Endothelial cell of umbilical vein (primary cell): ENCODE data around the gene UQCRC1. TPM values are rescaled to one million over a fixed set of nuclear protein-coding genes. Genes with fewer than 3 reads are reported as not detected.

Source experiments
- BruUV-seq: library from RNA; stranded (reverse); fragments of 400-500 nt; replicated peaks from 2 replicates; lab custom pipeline; 2021; lab: Mats Ljungman, UMichigan
- CTCF ChIA-PET: fragments of 300-600, 350-600 bp; sonication (Branson Sonifier 250); formaldehyde crosslinking; loops from one replicate; lab custom pipeline; 2021; ENCODE audit warnings: antibody characterized with exemption, inconsistent platforms; lab: Charles Lee
- POLR2A ChIA-PET: fragments of 300-600, 350-600 bp; sonication (Branson Sonifier 250); formaldehyde crosslinking; loops from one replicate; lab custom pipeline; 2021; ENCODE audit warnings: antibody characterized with exemption, inconsistent platforms; lab: Charles Lee
- DNase-seq: peaks from one replicate; pipeline ENCODE4 v3.0.0-alpha.2; 2011; ENCODE audit warnings: low read depth, low spot score
- FAIRE-seq: peaks from 2 replicates; lab custom pipeline; 2011; peaks lifted over from hg19 to GRCh38; lab: Jason Lieb, UNC
- H2AFZ ChIP-seq: 2 replicates; pipeline ENCODE4 v1.6.0; 2012; ENCODE audit warnings: low read depth, low read length, control low read depth, inconsistent platforms
- H3K27ac ChIP-seq: 2 replicates; pipeline ENCODE4 v1.5.1; 2011; ENCODE audit warnings: low read depth, mild to moderate bottlenecking, control low read depth, low read length, moderate library complexity; ENCODE audit not compliant: insufficient read depth
- H3K27me3 ChIP-seq, 2 experiments: 2 replicates each; pipeline versions ENCODE4 v1.6.0 to v1.6.1; 2011; ENCODE audit warnings: low read length in 2 of 2, mixed read lengths in 1 of 2; ENCODE audit not compliant: control insufficient read depth in 2 of 2, insufficient read depth in 2 of 2
- H3K36me3 ChIP-seq, 2 experiments: 2 replicates in 1 of 2; 3 replicates in 1 of 2; pipeline ENCODE4 v1.5.1; 2011; ENCODE audit warnings: low read length in 2 of 2, mild to moderate bottlenecking in 1 of 2, moderate library complexity in 1 of 2; ENCODE audit not compliant: control insufficient read depth in 2 of 2, insufficient read depth in 2 of 2; ENCODE audit errors: extremely low read depth in 1 of 2
- H3K4me1 ChIP-seq: 3 replicates; pipeline ENCODE4 v1.5.1; 2011; ENCODE audit warnings: mild to moderate bottlenecking, low read length; ENCODE audit not compliant: control insufficient read depth, insufficient read depth; ENCODE audit errors: extremely low read depth
- H3K4me2 ChIP-seq: 2 replicates; pipeline ENCODE4 v1.6.1; 2011; ENCODE audit warnings: low read length, control low read depth, mixed read lengths; ENCODE audit not compliant: insufficient read depth
- H3K4me3 ChIP-seq, 3 experiments: fragments of 200-600 bp in 1 of 3; sonication (generic), shearing (Covaris generic) in 1 of 3; replicated peaks in 1 of 3; 2 replicates each; pipeline ENCODE4 v1.5.1; 2011 to 2016; ENCODE audit warnings: control low read depth in 3 of 3, low read length in 3 of 3, mild to moderate bottlenecking in 2 of 3, inconsistent platforms in 1 of 3, low read depth in 1 of 3, moderate library complexity in 1 of 3; ENCODE audit not compliant: insufficient read depth in 1 of 3
- H3K79me2 ChIP-seq: 2 replicates; pipeline ENCODE4 v1.6.0; 2012; ENCODE audit warnings: low read length, inconsistent platforms; ENCODE audit not compliant: control insufficient read depth, insufficient read depth
- H3K9ac ChIP-seq: replicated peaks from 2 replicates; pipeline ENCODE3; 2011; ENCODE audit warnings: low read length, control low read depth; ENCODE audit not compliant: insufficient read depth; ENCODE audit errors: extremely low read depth
- H3K9me1 ChIP-seq: replicated peaks from 3 replicates; pipeline ENCODE4 v1.6.0; 2011; ENCODE audit warnings: mild to moderate bottlenecking, low read length; ENCODE audit not compliant: control insufficient read depth, insufficient read depth; ENCODE audit errors: extremely low read depth
- H3K9me3 ChIP-seq: replicated peaks from 2 replicates; pipeline ENCODE4 v1.5.1; 2012; ENCODE audit warnings: low read length, inconsistent platforms; ENCODE audit not compliant: control insufficient read depth, insufficient read depth
- H4K20me1 ChIP-seq: replicated peaks from 2 replicates; pipeline ENCODE3; 2011; ENCODE audit warnings: mild to moderate bottlenecking, low read length; ENCODE audit not compliant: control insufficient read depth, insufficient read depth; ENCODE audit errors: extremely low read depth
- EZH2 ChIP-seq: IDR thresholded peaks from 2 replicates; pipeline ENCODE4 v1.6.1; 2012; ENCODE audit warnings: borderline replicate concordance, low read depth, mild to moderate bottlenecking, moderate library complexity, low read length, inconsistent platforms; ENCODE audit not compliant: severe bottlenecking
- FOS ChIP-seq: IDR thresholded peaks from 2 replicates; pipeline ENCODE4 v1.6.1; 2011; ENCODE audit warnings: mild to moderate bottlenecking, low read length, moderate library complexity, borderline replicate concordance; ENCODE audit not compliant: insufficient read depth
- GATA2 ChIP-seq: IDR thresholded peaks from 2 replicates; pipeline ENCODE4 v1.7.0; 2011; ENCODE audit warnings: low read depth, mild to moderate bottlenecking, moderate library complexity, mixed read lengths, low read length; ENCODE audit not compliant: insufficient read length, insufficient read depth
- JUN ChIP-seq: IDR thresholded peaks from 2 replicates; pipeline ENCODE4 v1.6.1; 2011; ENCODE audit warnings: borderline replicate concordance, low read depth; ENCODE audit not compliant: insufficient read length, insufficient read depth
- MYC ChIP-seq: IDR thresholded peaks from one replicate; pipeline ENCODE4 v1.6.1; 2011; ENCODE audit warnings: mild to moderate bottlenecking, low read depth, low read length
- POLR2A ChIP-seq: IDR thresholded peaks from 2 replicates; pipeline ENCODE4 v1.6.1; 2012; ENCODE audit warnings: low read depth, mild to moderate bottlenecking, control low read depth, low read length
- POLR2AphosphoS5 ChIP-seq: IDR thresholded peaks from 2 replicates; pipeline ENCODE4 v1.6.1; 2012; ENCODE audit warnings: low read depth, mild to moderate bottlenecking, control low read depth, low read length, moderate library complexity; ENCODE audit not compliant: insufficient read depth
- dilution Hi-C: fragments of 300-500 bp; cut with MboI; formaldehyde crosslinking; loops from one replicate; pipeline ENCODE4 v1.15.0; 2019; ENCODE audit warnings: low sequenced_read_pairs; ENCODE audit not compliant: extremely low pct_ligation_motif_present
- intact Hi-C: fragments of 100-400 bp; cut with micrococcal nuclease; formaldehyde crosslinking; loops from one replicate; pipeline ENCODE4 v1.10.0; 2022
- polyA plus RNA-seq, 4 experiments: library from polyadenylated mRNA; depleted of rRNA in 3 of 4; stranded (reverse) in 3 of 4; unstranded in 1 of 4; fragments of >200 nt; gene quantifications; 2 replicates each; pipeline versions ENCODE4 v1.2.1 to v1.2.3, GENCODE V29; 2011 to 2012; ENCODE audit warnings: missing spikeins in 1 of 4
- total RNA-seq: library from RNA; stranded (reverse); gene quantifications from 2 replicates; pipeline ENCODE4 v1.2.3, GENCODE V29; 2021
- TF ChIP-seq, protein P1 (sequence below): IDR thresholded peaks from 2 replicates; pipeline ENCODE4 v1.6.1; 2011; ENCODE audit not compliant: insufficient read depth, insufficient read length
- TF ChIP-seq, protein P2 (sequence below), 2 donors: IDR thresholded peaks; 1 replicate in 1 of 2; 2 replicates in 1 of 2; pipeline ENCODE4 v1.5.1; 2011; ENCODE audit warnings: low read length in 2 of 2, mild to moderate bottlenecking in 2 of 2, moderate library complexity in 2 of 2, control low read depth in 1 of 2, inconsistent platforms in 1 of 2, low read depth in 1 of 2; ENCODE audit not compliant: insufficient read depth in 1 of 2; ENCODE audit errors: extremely low read depth in 1 of 2

UQCRC1 gene
- total and polyA plus RNA-seq, 2 donors (not counting 3 experiments of a cell fraction or from before 2014, with no cell fraction given) = 184 to 427 TPM

DNA sequence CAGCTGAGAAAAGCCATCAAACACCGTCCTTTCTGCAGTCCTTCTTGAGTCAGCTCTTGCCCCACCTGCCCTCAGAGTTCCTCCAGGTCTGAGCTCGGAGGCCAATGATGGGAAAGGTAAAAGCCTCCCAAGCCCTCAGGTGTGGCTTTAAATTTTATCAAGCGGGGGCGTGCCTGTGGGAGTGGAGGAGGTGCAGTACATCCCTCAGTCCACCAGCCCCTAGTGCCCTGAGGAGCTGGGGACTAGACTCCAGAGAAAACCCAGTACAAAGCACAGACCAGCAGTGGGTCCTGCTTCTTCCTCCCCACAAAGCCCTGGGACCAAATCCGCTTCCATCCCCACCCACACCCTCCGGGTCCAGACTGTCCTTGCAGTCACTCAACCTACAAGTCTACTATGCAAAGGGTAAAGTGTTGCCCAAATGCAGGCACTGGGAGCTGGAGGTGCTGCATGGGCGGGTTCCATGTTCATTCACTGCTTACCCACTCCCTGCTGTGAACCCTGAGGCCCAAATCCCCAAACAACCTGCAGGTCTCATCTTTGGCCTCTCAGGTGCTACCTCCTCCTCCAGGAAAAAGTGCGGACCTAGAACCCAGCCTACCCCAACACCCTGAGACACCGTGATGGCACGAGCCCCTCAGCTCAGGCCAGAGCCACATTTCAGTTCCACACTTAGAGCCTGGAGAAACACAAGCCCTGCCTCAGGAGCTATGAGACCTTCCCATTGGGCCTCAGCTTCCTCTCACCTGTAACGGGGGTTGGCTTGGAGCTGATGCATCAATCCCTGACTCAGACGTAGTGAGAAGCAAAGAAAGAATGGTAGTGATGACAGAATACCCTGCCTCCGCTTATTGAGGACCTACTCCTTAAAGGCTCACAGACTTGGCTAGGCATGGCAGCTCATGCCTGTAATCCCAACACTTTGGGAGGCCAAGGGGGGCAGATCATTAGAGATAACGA, 55.3 kb downstream of the UQCRC1 start:
- ChIA-PET POLR2A (interaction anchor here (0.6 kb wide), 1 partner anchor 308 kb away, joined by 3 read pairs; no protein-coding TSS in a partner anchor), CTCF (interaction anchor here (1.3 to 1.6 kb wide), 3 partner anchors 12 to 153 kb away, joined by 5 to 8 read pairs (median 6); no protein-coding TSS in a partner anchor)
- Histone ChIP-seq H3K27me3 (no peaks in the 10 kb centered on the region), H3K9ac (no peak overlapping the region), H3K4me2 (no peak overlapping the region), H3K79me2 (no peaks in the 10 kb centered on the region), H2AFZ (no peak overlapping the region), H3K4me3 (no peak overlapping the region), H4K20me1 (no peaks in the 10 kb centered on the region), H3K4me1 (peaks cover 4% of the 10 kb centered on the region), H3K27ac (no peak overlapping the region), H3K9me1 (no peaks in the 10 kb centered on the region), H3K9me3 (no peaks in the 10 kb centered on the region), H3K36me3 (no peaks in the 10 kb centered on the region)
- TF ChIP-seq EZH2 (no peak), POLR2A (no peak), POLR2AphosphoS5 (no peak), FOS (no peak), MYC (no peak), GATA2 (no peak), JUN (no peak)
- TF ChIP-seq, protein P1, sequence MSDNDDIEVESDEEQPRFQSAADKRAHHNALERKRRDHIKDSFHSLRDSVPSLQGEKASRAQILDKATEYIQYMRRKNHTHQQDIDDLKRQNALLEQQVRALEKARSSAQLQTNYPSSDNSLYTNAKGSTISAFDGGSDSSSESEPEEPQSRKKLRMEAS = no peak
- TF ChIP-seq, protein P2, sequence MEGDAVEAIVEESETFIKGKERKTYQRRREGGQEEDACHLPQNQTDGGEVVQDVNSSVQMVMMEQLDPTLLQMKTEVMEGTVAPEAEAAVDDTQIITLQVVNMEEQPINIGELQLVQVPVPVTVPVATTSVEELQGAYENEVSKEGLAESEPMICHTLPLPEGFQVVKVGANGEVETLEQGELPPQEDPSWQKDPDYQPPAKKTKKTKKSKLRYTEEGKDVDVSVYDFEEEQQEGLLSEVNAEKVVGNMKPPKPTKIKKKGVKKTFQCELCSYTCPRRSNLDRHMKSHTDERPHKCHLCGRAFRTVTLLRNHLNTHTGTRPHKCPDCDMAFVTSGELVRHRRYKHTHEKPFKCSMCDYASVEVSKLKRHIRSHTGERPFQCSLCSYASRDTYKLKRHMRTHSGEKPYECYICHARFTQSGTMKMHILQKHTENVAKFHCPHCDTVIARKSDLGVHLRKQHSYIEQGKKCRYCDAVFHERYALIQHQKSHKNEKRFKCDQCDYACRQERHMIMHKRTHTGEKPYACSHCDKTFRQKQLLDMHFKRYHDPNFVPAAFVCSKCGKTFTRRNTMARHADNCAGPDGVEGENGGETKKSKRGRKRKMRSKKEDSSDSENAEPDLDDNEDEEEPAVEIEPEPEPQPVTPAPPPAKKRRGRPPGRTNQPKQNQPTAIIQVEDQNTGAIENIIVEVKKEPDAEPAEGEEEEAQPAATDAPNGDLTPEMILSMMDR (IDR thresholded peaks at IDR 0.05; ENCODE audit: extremely low read depth in 1 of 2, insufficient read depth in 1 of 2, low read depth in 1 of 2, low read length in 2 of 2) = no peak
- no peak for FAIRE-seq
- no peak for DNase-seq
- BruUV-seq = no TSS peak
- dilution Hi-C loops (no loop called here), intact Hi-C loops (no loop called here)
